Measurements from ENCODE around the gene RUNDC3A. TPM values are rescaled to one million over a fixed set of nuclear protein-coding genes. Genes with fewer than 3 reads are reported as not detected.

Gene RUNDC3A
- total RNA-seq, 1 experiment from 2014 or later, result 3.6 TPM

GRCh38 chr17:44359006-44359405, 50.6 kb downstream of the RUNDC3A start:
- TF ChIP-seq, protein P1, sequence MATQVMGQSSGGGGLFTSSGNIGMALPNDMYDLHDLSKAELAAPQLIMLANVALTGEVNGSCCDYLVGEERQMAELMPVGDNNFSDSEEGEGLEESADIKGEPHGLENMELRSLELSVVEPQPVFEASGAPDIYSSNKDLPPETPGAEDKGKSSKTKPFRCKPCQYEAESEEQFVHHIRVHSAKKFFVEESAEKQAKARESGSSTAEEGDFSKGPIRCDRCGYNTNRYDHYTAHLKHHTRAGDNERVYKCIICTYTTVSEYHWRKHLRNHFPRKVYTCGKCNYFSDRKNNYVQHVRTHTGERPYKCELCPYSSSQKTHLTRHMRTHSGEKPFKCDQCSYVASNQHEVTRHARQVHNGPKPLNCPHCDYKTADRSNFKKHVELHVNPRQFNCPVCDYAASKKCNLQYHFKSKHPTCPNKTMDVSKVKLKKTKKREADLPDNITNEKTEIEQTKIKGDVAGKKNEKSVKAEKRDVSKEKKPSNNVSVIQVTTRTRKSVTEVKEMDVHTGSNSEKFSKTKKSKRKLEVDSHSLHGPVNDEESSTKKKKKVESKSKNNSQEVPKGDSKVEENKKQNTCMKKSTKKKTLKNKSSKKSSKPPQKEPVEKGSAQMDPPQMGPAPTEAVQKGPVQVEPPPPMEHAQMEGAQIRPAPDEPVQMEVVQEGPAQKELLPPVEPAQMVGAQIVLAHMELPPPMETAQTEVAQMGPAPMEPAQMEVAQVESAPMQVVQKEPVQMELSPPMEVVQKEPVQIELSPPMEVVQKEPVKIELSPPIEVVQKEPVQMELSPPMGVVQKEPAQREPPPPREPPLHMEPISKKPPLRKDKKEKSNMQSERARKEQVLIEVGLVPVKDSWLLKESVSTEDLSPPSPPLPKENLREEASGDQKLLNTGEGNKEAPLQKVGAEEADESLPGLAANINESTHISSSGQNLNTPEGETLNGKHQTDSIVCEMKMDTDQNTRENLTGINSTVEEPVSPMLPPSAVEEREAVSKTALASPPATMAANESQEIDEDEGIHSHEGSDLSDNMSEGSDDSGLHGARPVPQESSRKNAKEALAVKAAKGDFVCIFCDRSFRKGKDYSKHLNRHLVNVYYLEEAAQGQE (IDR thresholded peaks at IDR 0.05; ENCODE audit: insufficient read depth in 1 of 2, low read depth in 2 of 2, low read length in 1 of 2), result no peak
- TF ChIP-seq POLR2AphosphoS5 (IDR thresholded peaks at IDR 0.05; ENCODE audit: low read depth, low read length) (no peak), SIN3A (IDR thresholded peaks at IDR 0.05; ENCODE audit: borderline replicate concordance, insufficient read depth, low read depth, low read length) (no peak), TCF7L2 (IDR thresholded peaks at IDR 0.05; ENCODE audit: low read depth, low read length) (no peak)
- TF ChIP-seq, protein P2, sequence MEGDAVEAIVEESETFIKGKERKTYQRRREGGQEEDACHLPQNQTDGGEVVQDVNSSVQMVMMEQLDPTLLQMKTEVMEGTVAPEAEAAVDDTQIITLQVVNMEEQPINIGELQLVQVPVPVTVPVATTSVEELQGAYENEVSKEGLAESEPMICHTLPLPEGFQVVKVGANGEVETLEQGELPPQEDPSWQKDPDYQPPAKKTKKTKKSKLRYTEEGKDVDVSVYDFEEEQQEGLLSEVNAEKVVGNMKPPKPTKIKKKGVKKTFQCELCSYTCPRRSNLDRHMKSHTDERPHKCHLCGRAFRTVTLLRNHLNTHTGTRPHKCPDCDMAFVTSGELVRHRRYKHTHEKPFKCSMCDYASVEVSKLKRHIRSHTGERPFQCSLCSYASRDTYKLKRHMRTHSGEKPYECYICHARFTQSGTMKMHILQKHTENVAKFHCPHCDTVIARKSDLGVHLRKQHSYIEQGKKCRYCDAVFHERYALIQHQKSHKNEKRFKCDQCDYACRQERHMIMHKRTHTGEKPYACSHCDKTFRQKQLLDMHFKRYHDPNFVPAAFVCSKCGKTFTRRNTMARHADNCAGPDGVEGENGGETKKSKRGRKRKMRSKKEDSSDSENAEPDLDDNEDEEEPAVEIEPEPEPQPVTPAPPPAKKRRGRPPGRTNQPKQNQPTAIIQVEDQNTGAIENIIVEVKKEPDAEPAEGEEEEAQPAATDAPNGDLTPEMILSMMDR (IDR thresholded peaks at IDR 0.05), result no peak
- Histone ChIP-seq H3K4me1 (ENCODE audit: control insufficient read depth, insufficient read depth, low read length) (peaks cover 6% of the 10 kb centered on the region; the same call in 1 of the 2 replicates), H3K27me3 (ENCODE audit: control insufficient read depth, insufficient read depth, low read length) (no peaks in the 10 kb centered on the region), H3K4me3 (ENCODE audit: low read depth in 2 of 2, low read length in 2 of 2) (no peak overlapping the region), H3K9me3 (ENCODE audit: control insufficient read depth, insufficient read depth, low read depth, low read length) (no peaks in the 10 kb centered on the region), H3K36me3 (ENCODE audit: control insufficient read depth, insufficient read depth, low read length) (no peaks in the 10 kb centered on the region), H3K27ac (ENCODE audit: low read length) (no peak overlapping the region)
- ChIA-PET CTCF (interaction anchor here (0.6 kb wide), 1 partner anchor 214 kb away, joined by 3 read pairs; no protein-coding TSS in a partner anchor), POLR2A (no interaction called here)
- intact Hi-C loops (cut with micrococcal nuclease; ENCODE audit: unreplicated experiment) (no loop called here), in situ Hi-C loops (cut with HindIII; ENCODE audit: low pct_unique_long_range_greater_than_20kb, low sequenced_read_pairs) (no loop called here)
- no TSS peak for BruUV-seq (replicated peaks)
- no peak for DNase-seq (ENCODE audit: low read depth, low spot score)
- no peak for ATAC-seq

DNA sequence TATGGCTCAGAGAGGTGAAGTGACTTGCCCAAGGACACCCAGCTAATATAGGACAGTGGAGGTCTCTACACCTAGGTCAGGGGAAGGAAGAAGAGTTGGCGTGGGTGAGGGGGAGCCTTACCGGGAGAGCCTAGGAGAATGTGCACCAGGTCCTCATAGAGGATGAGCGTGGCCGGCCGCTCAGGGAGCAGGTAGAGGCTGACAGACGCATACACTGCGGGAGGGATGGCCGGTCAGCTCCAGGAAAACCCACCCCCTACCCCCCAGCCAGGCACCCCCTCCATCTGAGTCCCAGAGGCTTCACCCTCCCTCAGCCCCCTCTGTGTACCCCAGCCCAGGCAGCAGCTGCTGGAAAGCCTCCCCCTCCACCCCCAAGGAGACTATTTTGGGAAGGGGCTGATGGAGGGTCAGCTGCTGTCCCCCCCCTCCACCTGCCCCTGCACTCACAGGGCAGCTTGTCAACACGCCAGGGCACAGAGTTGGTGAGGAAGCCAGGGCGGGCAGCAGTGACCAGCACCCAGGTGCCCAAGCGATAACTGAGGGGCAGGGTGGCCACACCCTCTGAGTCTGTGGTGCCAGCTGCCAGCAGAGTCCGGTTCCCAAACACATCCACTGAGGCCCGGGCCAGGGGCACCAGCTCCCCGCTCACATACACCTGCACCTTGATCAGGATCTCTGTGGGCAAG, 51.2 kb downstream of the RUNDC3A start:
- DNase-seq (ENCODE audit: low read depth, low spot score) (no peak), ATAC-seq (no peak)
- H3K4me3 ChIP-seq (ENCODE audit: low read depth in 2 of 2, low read length in 2 of 2), result no peak overlapping the region
- TF ChIP-seq, protein P1 (IDR thresholded peaks at IDR 0.05; ENCODE audit: insufficient read depth in 1 of 2, low read depth in 2 of 2, low read length in 1 of 2), result no peak
- TF ChIP-seq SIN3A (IDR thresholded peaks at IDR 0.05; ENCODE audit: borderline replicate concordance, insufficient read depth, low read depth, low read length) (no peak), TCF7L2 (IDR thresholded peaks at IDR 0.05; ENCODE audit: low read depth, low read length) (no peak), POLR2AphosphoS5 (IDR thresholded peaks at IDR 0.05; ENCODE audit: low read depth, low read length) (no peak)
- TF ChIP-seq, protein P2 (IDR thresholded peaks at IDR 0.05), result no peak
- intact Hi-C loops (cut with micrococcal nuclease; ENCODE audit: unreplicated experiment) (no loop called here), in situ Hi-C loops (cut with HindIII; ENCODE audit: low pct_unique_long_range_greater_than_20kb, low sequenced_read_pairs) (no loop called here)
- no peaks in the 10 kb centered on the region for H3K9me3 ChIP-seq (ENCODE audit: control insufficient read depth, insufficient read depth, low read depth, low read length)
- CTCF ChIA-PET, result interaction anchor here (0.6 to 0.9 kb wide), 2 partner anchors 125 to 214 kb away, joined by 3 read pairs; no protein-coding TSS in a partner anchor
- BruUV-seq (replicated peaks), result no TSS peak
- H3K36me3 ChIP-seq (ENCODE audit: control insufficient read depth, insufficient read depth, low read length), result no peaks in the 10 kb centered on the region
- peaks cover 6% of the 10 kb centered on the region; the same call in 1 of the 2 replicates for H3K4me1 ChIP-seq (ENCODE audit: control insufficient read depth, insufficient read depth, low read length)
- no peaks in the 10 kb centered on the region for H3K27me3 ChIP-seq (ENCODE audit: control insufficient read depth, insufficient read depth, low read length)
- POLR2A ChIA-PET, result no interaction called here
- no peak overlapping the region for H3K27ac ChIP-seq (ENCODE audit: low read length)

All from Panc1 (cell line).